ENCODE results near the gene CDCA3.

The CDCA3 gene

GRCh38 chr12:6826734-6827436, 24.2 kb downstream of the CDCA3 start:
- TF ChIP-seq CTCF (conservative IDR thresholded peaks at IDR 0.05; ENCODE audit: low read depth, low read length): no peak
- no peak overlapping the region for H3K4me3 ChIP-seq (ENCODE audit: low read depth, low read length)
- DNase-seq (ENCODE audit: low read depth): no peak

- TF ChIP-seq CTCF (conservative IDR thresholded peaks at IDR 0.05; ENCODE audit: low read depth, low read length): no peak
- DNase-seq (ENCODE audit: low read depth): no peak
- no peak overlapping the region for H3K4me3 ChIP-seq (ENCODE audit: low read depth, low read length)
Observed at GRCh38 chr12:6826125-6826733, 24.9 kb downstream of the CDCA3 start.

GRCh38 chr12:6825398-6826124, 25.5 kb downstream of the CDCA3 start:
- H3K4me3 ChIP-seq (ENCODE audit: low read depth, low read length): peak overlapping the region; percentile 37
- TF ChIP-seq CTCF (conservative IDR thresholded peaks at IDR 0.05; ENCODE audit: low read depth, low read length): peak; percentile 93
- DNase-seq (ENCODE audit: low read depth): peak; percentile 89

GRCh38 chr12:6824901-6825381, 26.1 kb downstream of the CDCA3 start:
- no peak overlapping the region for H3K4me3 ChIP-seq (ENCODE audit: low read depth, low read length)
- no peak for TF ChIP-seq CTCF (conservative IDR thresholded peaks at IDR 0.05; ENCODE audit: low read depth, low read length)
- DNase-seq (ENCODE audit: low read depth): peak; percentile 43

- DNase-seq (ENCODE audit: low read depth): no peak
- H3K4me3 ChIP-seq (ENCODE audit: low read depth, low read length): no peak overlapping the region
- no peak for TF ChIP-seq CTCF (conservative IDR thresholded peaks at IDR 0.05; ENCODE audit: low read depth, low read length)
Observed at GRCh38 chr12:6824085-6824775, 26.9 kb downstream of the CDCA3 start.

GRCh38 chr12:6823182-6824084, 27.7 kb downstream of the CDCA3 start:
- no peak for DNase-seq (ENCODE audit: low read depth)
- no peak for TF ChIP-seq CTCF (conservative IDR thresholded peaks at IDR 0.05; ENCODE audit: low read depth, low read length)
- H3K4me3 ChIP-seq (ENCODE audit: low read depth, low read length): no peak overlapping the region
